Measurements from ENCODE around the gene HGFAC.

HGFAC gene

DNA sequence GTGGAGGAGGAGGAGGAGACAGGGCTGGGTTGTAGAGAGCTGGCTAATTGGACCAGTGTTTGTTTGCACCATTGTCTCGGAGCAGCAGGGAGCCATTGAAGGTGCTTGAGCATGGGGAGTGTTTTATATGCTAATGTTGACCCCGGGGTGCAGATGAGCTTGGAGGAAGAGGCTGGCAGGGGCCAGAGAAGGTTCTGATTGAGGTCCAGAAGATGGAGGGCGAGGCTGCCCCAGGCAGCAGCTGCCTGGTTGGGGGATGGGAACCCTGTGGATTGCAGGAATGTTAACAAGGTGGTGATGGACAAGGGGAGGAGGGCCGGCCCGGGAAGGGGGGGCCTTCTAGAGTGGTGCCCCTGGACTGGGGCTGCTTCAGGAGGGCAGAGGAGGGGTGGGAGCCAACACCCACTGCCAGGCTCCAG lies 39.4 kb downstream of the HGFAC start:
- TF ChIP-seq, protein P1, sequence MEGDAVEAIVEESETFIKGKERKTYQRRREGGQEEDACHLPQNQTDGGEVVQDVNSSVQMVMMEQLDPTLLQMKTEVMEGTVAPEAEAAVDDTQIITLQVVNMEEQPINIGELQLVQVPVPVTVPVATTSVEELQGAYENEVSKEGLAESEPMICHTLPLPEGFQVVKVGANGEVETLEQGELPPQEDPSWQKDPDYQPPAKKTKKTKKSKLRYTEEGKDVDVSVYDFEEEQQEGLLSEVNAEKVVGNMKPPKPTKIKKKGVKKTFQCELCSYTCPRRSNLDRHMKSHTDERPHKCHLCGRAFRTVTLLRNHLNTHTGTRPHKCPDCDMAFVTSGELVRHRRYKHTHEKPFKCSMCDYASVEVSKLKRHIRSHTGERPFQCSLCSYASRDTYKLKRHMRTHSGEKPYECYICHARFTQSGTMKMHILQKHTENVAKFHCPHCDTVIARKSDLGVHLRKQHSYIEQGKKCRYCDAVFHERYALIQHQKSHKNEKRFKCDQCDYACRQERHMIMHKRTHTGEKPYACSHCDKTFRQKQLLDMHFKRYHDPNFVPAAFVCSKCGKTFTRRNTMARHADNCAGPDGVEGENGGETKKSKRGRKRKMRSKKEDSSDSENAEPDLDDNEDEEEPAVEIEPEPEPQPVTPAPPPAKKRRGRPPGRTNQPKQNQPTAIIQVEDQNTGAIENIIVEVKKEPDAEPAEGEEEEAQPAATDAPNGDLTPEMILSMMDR (IDR thresholded peaks at IDR 0.05; ENCODE audit: low read length, missing control alignments): no peak
- no peak for DNase-seq (ENCODE audit: low read depth)
- H3K4me3 ChIP-seq (replicated peaks; ENCODE audit: low read depth, low read length): no peak overlapping the region

DNA sequence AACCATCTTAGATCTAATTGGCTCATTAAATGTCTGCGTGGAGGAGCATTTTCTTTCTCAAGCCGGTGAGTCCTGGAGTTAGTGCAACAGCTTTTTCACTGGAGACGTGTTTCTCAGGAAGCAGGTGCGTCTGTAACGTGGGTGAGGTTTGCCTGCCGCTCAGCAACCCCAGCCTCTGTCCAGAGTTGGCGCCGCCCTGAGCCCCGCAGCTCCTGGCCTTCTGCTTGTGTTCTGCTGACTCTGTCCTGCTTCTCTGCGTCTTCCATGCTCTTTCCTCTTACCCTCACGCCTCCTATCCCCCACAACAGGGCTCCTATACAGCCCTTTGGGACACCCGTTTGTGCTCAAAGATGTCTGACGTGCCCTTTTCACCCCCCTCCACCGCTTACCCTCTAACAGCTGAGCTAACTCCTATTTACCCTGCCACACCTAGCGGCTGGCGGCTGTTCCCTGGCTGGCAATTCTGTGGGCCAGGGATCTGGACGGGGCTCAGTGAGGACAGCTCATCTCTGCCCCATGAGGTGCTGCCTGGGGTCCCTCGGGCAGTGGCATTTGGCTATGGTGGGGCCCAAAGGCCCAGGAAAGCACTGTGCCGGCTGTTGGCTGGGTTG lies 40.1 kb downstream of the HGFAC start:
- TF ChIP-seq, protein P1 (IDR thresholded peaks at IDR 0.05; ENCODE audit: low read length, missing control alignments): no peak
- DNase-seq (ENCODE audit: low read depth): no peak
- no peak overlapping the region for H3K4me3 ChIP-seq (replicated peaks; ENCODE audit: low read depth, low read length)

DNA sequence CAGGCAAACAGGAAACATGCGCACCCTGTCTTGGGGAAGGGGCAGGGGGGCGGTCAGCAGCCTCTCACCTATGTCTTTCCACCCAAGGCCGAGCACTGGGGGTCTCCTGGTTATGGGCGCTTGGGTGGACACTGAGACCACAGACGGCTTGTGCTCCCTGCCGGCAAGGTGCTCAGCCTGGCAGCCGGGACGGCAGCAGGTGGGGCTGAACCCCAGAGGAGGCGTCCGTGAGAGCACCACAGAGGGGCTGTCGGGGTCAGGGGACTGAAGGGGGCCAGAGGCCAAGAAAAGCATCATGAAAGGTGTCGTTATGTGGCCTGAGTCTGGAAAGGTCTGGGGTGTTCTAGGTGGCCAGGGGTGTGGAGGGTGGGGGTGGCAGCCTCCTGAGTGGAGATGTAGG lies 40.9 kb downstream of the HGFAC start:
- no peak overlapping the region for H3K4me3 ChIP-seq (replicated peaks; ENCODE audit: low read depth, low read length)
- TF ChIP-seq, protein P1 (IDR thresholded peaks at IDR 0.05; ENCODE audit: low read length, missing control alignments): no peak
- no peak for DNase-seq (ENCODE audit: low read depth)

DNA sequence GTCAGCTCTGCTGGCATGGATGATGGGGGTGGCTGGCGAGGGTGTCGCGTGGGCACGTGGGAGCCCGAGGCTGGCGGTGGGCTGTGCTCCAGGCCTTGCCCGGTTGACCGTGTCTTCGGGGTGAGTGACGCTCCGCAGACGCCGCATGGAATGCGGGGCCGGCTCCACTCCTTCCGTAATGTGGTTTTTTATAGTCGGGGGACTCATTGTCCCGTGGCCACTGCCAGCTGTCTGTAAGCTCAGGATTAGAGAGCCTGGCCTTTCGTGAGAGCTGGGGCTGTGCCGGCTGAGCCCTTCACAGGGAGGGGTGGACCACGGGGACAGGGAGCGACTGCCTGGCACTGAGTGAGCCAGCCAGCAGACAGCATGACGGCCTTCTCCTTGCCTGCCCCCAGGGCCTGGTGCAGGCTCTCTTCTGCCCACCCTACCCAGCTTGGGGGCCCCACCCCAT lies 41.7 kb downstream of the HGFAC start:
- DNase-seq (ENCODE audit: low read depth): no peak
- H3K4me3 ChIP-seq (replicated peaks; ENCODE audit: low read depth, low read length): no peak overlapping the region
- TF ChIP-seq, protein P1 (IDR thresholded peaks at IDR 0.05; ENCODE audit: low read length, missing control alignments): no peak

DNA sequence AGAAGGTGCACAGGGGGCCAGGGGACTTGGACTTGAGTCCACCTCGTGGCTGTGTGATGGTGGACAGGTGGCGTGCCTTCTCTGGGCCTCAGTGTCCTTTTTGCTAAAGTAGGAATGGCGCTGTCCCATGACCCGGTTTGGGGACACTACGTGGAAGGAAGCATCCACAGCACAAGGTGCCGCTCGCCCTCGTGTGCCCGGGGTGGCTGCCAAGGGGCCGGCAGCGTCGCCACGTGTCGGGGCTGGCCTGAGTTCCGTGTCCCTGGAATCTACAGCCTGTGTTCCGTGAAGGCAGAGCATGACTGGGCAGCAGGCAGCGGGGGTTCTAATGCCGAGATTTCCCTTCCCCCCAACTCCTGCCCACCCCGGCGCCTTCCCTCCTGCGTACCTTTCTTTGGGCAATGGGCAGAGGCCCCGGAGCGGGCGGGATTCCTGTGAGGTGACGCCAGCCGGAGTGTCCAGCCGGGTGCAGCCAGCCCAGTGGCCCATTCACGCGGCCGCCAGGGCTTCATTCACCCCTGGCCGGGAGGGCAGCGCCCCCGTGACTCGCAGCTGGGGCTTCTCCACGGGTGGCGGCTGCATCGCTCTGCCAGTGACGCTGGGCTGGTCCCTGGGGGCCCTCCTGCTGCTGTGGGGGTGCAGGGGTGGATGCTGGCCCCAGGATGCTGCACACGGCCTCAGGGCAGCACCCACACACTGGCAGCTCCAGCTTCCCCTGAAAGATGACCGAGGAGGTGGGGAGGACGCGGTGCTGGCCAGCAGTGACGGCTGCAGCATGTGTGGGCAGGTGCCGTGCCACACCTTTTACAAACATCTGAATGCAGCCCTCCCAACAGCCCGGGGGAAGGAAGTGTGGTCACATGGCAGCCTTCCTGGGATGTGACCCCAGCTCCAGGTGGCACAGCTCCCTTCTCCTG lies 42.5 kb downstream of the HGFAC start:
- no peak overlapping the region for H3K4me3 ChIP-seq (replicated peaks; ENCODE audit: low read depth, low read length)
- DNase-seq (ENCODE audit: low read depth): no peak
- TF ChIP-seq, protein P1 (IDR thresholded peaks at IDR 0.05; ENCODE audit: low read length, missing control alignments): no peak

DNA sequence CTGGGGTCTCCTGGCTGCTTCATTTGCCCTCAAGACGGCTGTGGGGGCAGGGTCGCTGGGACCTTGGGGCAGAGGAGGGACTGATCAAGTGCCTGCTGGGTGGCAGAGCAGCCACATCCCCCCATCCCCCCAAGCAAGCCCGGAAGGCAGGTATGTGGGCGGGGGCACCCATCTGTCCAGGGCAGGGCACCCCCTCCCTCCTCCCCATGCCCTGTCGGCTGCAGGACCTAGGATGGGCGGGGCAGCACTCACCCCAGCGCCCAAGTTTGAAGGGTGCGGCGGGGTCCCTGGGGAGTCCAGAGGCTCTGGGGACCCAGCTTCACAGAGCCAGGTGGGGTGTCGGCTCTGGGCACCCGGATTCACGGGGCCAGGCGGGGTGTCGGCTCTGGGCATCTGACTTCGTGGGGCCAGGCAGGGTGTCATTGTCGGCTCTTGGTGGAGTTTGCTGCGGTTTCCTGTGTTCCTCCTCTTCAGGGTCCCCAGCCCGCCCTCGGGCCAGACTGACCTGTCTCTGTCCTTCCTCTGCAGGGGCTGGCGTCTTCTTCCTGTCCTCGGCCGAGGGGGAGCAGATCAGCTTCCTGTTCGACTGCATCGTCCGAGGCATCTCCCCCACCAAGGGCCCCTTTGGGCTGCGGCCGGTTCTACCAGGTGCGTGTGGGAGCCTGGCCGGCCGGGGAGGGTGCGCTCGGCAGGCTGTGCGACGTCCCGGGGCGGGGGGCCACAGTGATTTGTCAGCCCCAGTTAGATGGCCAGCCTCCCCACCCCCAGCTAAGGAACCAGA lies 43.4 kb downstream of the HGFAC start:
- TF ChIP-seq, protein P1 (IDR thresholded peaks at IDR 0.05; ENCODE audit: low read length, missing control alignments): no peak
- no peak for DNase-seq (ENCODE audit: low read depth)
- H3K4me3 ChIP-seq (replicated peaks; ENCODE audit: low read depth, low read length): no peak overlapping the region

All from fibroblast of pulmonary artery (primary cell).